ENCODE results near the gene NAT8. TPM values are rescaled to one million over a fixed set of nuclear protein-coding genes. Genes with fewer than 3 reads are reported as not detected.
"Not testable (repeated sequence)": the region's sequence is repeated elsewhere in the genome, so short reads cannot be mapped to it uniquely, and the experiment has no call there.

The NAT8 gene
- polyA plus RNA-seq, 1 donor (not counting 4 experiments of a cell fraction or from before 2014, with no cell fraction given): not detected

DNA sequence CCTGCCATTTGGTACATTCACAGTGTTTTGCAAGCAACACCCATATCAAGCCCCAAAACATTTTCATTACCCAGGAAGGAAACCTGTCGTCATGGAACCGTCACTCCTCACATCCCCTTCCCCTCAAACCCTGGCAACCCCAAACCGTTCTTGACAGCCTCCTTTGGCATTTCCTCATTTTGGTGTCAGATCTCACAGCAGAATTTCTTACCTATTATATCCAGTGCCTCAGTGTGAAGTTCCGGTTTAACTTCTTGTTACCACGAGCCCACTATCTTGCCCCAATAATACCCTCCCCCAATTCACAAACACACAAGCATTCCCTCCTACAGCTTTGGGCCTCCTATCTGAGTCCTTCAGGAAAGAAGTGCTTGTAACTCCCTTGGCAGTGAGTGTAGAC lies 16.0 kb downstream of the NAT8 start:
- H3K9ac ChIP-seq (ENCODE audit: control insufficient read depth, extremely low read depth, insufficient read depth, low read length); H3K9me1 ChIP-seq (ENCODE audit: control insufficient read depth, extremely low read depth, insufficient read depth, low read length); H3K79me2 ChIP-seq (ENCODE audit: control insufficient read depth, insufficient read depth, low read length); H3K4me3 ChIP-seq (ENCODE audit: control insufficient read depth in 2 of 3, extremely low read depth in 1 of 3, insufficient read depth in 2 of 3, low read depth in 1 of 3, low read length in 3 of 3); dilution Hi-C loops (cut with MboI; ENCODE audit: extremely low pct_ligation_motif_present, low sequenced_read_pairs); H4K20me1 ChIP-seq (ENCODE audit: control insufficient read depth, extremely low read depth, insufficient read depth, low read length); H3K27ac ChIP-seq (ENCODE audit: control insufficient read depth, insufficient read depth, low read length); H2AFZ ChIP-seq (ENCODE audit: control insufficient read depth, low read length); H3K4me2 ChIP-seq (ENCODE audit: control insufficient read depth, extremely low read depth, insufficient read depth, low read depth, low read length); H3K4me1 ChIP-seq (ENCODE audit: control insufficient read depth, extremely low read depth, insufficient read depth, low read length); DNase-seq (ENCODE audit: low read depth, low spot score); H3K27me3 ChIP-seq (ENCODE audit: control insufficient read depth, extremely low read depth, insufficient read depth, low read length); H3K36me3 ChIP-seq (ENCODE audit: control insufficient read depth in 2 of 2, extremely low read depth in 1 of 2, insufficient read depth in 2 of 2, low read length in 2 of 2); H3K9me3 ChIP-seq (ENCODE audit: control insufficient read depth, low read depth, low read length); FAIRE-seq: not testable (repeated sequence)

DNA sequence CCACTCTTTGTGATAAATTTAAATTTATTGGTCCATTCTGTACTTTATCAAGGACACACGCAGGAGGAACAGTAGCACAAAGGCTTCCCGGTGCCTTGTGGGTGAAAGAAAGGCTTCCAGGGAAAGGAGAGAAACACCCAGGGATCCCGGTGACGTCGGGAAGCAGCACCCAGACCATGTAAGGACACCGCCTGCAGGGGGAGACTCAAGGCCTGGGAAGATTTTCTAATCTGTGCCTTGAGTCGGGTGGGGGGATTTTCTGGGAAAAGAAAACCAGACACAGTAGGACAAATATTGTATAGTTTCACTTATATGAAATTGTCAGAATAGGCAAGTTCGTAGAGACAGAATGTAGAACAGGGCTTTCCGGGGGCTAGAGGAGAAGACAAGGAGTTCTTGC lies 17.6 kb downstream of the NAT8 start:
- H4K20me1 ChIP-seq (ENCODE audit: control insufficient read depth, extremely low read depth, insufficient read depth, low read length); FAIRE-seq; H3K27me3 ChIP-seq (ENCODE audit: control insufficient read depth, extremely low read depth, insufficient read depth, low read length); H3K27ac ChIP-seq (ENCODE audit: control insufficient read depth, insufficient read depth, low read length); H3K79me2 ChIP-seq (ENCODE audit: control insufficient read depth, insufficient read depth, low read length); DNase-seq (ENCODE audit: low read depth, low spot score); H3K4me1 ChIP-seq (ENCODE audit: control insufficient read depth, extremely low read depth, insufficient read depth, low read length); H3K36me3 ChIP-seq (ENCODE audit: control insufficient read depth in 2 of 2, extremely low read depth in 1 of 2, insufficient read depth in 2 of 2, low read length in 2 of 2); H2AFZ ChIP-seq (ENCODE audit: control insufficient read depth, low read length); H3K9me3 ChIP-seq (ENCODE audit: control insufficient read depth, low read depth, low read length); H3K4me3 ChIP-seq (ENCODE audit: control insufficient read depth in 2 of 3, extremely low read depth in 1 of 3, insufficient read depth in 2 of 3, low read depth in 1 of 3, low read length in 3 of 3); H3K9ac ChIP-seq (ENCODE audit: control insufficient read depth, extremely low read depth, insufficient read depth, low read length); H3K4me2 ChIP-seq (ENCODE audit: control insufficient read depth, extremely low read depth, insufficient read depth, low read depth, low read length); dilution Hi-C loops (cut with MboI; ENCODE audit: extremely low pct_ligation_motif_present, low sequenced_read_pairs); H3K9me1 ChIP-seq (ENCODE audit: control insufficient read depth, extremely low read depth, insufficient read depth, low read length): not testable (repeated sequence)

DNA sequence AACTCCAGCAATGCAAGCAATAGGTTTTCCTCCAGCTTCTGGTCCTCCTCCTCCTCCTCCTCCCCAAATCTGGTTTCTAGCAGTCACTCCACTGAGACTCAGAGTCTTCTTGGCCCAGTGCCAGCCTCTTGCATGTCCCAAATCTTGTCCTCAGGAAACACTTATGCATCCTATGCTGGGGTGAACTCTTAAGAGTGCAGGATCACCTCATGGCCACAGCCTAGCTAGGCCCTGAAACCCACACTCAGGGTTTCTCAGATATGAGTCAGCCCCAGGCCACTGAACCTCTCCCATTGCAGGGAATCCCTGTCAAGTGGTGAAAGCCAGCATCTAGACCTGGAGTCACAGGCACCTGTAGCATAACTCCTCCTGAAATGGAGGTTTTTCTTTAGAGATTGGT lies 18.2 kb downstream of the NAT8 start:
- H3K4me2 ChIP-seq (ENCODE audit: control insufficient read depth, extremely low read depth, insufficient read depth, low read depth, low read length); H3K9ac ChIP-seq (ENCODE audit: control insufficient read depth, extremely low read depth, insufficient read depth, low read length): not testable (repeated sequence)

More for the DNA sequence above, 18.2 kb downstream of the NAT8 start:
- H4K20me1 ChIP-seq (ENCODE audit: control insufficient read depth, extremely low read depth, insufficient read depth, low read length); H2AFZ ChIP-seq (ENCODE audit: control insufficient read depth, low read length); H3K9me1 ChIP-seq (ENCODE audit: control insufficient read depth, extremely low read depth, insufficient read depth, low read length); H3K36me3 ChIP-seq (ENCODE audit: control insufficient read depth in 2 of 2, extremely low read depth in 1 of 2, insufficient read depth in 2 of 2, low read length in 2 of 2); H3K4me1 ChIP-seq (ENCODE audit: control insufficient read depth, extremely low read depth, insufficient read depth, low read length); H3K27ac ChIP-seq (ENCODE audit: control insufficient read depth, insufficient read depth, low read length); H3K9me3 ChIP-seq (ENCODE audit: control insufficient read depth, low read depth, low read length); FAIRE-seq; DNase-seq (ENCODE audit: low read depth, low spot score); H3K79me2 ChIP-seq (ENCODE audit: control insufficient read depth, insufficient read depth, low read length); H3K27me3 ChIP-seq (ENCODE audit: control insufficient read depth, extremely low read depth, insufficient read depth, low read length); dilution Hi-C loops (cut with MboI; ENCODE audit: extremely low pct_ligation_motif_present, low sequenced_read_pairs); H3K4me3 ChIP-seq (ENCODE audit: control insufficient read depth in 2 of 3, extremely low read depth in 1 of 3, insufficient read depth in 2 of 3, low read depth in 1 of 3, low read length in 3 of 3): not testable (repeated sequence)
